Raji (cell line): Measurements from ENCODE around the gene CASP4.

Experiments
- POLR2A ChIP-seq: IDR thresholded peaks from 2 replicates; pipeline ENCODE4 v1.6.1; 2011; ENCODE audit warnings: low read depth, low read length, control low read depth; ENCODE audit not compliant: insufficient read depth

The CASP4 gene

DNA sequence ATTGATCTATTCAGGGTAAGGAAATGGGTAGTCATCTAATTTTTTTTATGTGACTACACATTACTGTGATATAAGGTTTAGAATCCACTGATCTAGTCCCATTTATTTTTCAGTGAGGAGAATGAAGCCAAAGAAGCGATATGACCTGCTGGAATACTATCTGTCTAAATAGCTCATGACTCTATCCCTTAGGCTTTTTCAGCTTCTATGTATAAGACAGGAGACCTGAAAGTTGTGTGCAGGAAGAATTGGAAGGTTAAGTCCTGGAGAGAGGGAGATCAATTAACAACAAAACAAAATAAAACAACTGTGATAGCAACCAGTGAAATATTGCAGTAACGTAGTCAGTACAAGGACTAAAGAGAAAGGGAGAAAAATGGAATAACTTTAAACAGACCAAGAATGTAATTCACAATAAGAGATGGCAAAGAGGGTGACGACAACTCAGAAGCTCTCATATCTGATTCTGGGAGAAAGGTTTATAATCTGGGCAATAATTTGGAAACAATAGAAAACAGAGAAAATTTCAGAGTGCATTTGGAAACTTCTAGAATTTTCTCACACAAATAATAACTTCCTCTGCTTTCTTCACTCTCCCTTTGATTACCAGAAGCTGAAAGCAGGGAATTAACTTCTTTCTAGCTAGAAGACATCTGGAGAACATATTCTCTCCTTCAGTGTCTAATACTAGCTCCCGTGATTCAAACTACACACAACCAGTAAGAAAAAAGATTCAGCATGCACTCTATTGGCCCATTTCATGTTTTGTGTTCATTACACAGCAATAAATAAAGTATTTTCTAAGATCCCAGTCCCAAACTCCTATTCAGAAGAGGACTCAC, 50.9 kb downstream of the CASP4 start:
- TF ChIP-seq POLR2A: no peak

DNA sequence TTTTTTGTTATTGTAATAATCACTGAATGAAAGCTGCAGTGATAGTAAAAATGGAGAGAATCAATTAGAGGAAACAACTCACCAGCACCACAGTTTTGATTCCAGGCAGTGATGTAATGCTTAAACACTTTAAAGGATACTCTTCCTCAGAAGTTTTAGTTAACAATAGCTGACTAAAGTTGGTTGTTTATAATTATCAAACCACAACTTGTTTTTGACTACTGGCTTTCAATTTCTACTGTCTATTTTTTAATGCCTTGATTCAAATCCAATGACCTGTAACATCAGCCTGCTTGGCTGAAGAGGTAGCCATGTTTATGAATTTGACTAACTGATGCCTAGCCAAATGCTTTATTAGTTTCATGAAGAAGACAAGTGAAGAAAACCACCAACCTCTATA, 51.9 kb downstream of the CASP4 start:
- no peak for TF ChIP-seq POLR2A

DNA sequence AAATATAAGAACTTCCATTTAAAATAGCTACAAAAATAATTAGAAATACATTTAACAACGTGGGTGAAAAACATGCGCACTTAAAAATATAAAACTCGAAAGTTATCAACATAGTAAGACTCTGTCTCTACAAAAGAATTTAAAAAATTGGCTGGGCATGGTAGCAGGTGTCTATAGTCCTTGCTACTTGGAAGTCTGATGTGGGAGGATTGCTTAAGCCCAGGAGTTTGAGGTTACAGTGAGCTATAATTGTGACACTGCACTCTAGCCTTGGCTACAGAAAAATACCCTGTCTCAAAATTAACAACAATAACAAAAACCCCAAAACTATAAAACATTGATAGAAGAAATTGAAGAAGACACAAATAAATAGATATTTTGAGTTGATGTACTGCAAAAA, 56.3 kb downstream of the CASP4 start:
- no peak for TF ChIP-seq POLR2A

DNA sequence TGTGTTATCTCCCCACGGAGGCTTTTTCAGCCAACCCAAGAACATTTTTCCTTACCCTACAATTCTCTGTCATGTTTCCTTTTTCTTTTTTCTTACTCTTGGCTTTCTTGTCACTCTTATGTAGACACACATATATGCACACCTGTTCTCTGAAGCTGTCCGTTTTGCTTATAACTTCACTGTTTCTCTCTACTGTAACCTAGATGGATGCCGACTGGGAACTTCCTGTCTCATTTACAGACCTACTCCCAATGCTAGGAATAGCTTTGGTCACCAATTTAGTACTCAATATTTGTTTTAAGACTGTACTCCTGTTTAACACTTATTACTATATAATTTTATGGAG, 60.2 kb downstream of the CASP4 start:
- TF ChIP-seq POLR2A: no peak

DNA sequence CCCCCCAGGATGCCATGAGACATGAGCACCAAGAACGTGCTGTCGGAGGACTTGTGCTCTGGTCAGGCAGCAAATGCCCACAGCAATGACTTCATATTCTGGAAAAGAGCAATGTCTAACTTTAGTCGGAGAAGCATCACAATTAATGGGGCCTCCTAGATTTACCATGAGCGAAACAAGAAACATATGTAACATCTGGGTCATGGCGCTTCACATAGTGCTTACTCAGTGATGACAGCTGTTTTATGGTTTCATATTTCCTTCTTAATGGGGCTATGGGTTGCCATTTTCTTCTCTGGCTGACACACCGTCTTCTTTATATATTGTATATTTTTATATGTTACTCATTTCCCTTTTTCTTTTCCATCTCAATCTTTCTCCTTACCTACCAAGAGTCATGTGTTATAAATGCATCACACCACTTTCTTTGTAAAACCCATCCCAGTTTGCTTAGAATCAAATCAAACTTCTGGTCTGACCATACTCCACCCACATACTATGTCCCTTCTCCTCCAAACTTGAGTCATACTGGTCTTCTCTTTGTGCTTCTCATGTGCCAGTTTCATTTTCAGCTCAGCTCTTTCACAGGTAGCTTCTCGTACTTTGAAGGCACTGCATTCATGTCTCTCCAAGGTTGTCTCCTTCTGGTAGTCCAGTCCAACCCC, 60.7 kb downstream of the CASP4 start:
- no peak for TF ChIP-seq POLR2A

DNA sequence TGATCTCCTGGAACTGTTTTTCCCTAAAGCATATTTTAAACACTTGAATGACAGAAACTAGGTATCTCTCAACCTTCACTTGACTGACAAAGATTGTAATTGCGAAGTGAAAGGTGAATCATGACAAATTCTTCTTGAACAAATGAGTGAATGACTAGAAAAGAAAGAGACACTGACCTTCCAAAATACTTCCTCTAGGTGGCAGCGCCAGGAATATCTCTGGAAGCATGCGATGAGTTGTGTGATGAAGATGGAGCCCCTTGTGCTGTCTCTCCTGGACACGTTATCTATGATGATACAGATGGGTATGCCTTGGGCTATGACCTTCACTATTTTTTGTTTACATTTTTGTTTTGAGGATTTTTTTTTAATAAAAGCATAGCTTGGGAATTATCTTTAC, 63.1 kb downstream of the CASP4 start:
- TF ChIP-seq POLR2A: no peak

DNA sequence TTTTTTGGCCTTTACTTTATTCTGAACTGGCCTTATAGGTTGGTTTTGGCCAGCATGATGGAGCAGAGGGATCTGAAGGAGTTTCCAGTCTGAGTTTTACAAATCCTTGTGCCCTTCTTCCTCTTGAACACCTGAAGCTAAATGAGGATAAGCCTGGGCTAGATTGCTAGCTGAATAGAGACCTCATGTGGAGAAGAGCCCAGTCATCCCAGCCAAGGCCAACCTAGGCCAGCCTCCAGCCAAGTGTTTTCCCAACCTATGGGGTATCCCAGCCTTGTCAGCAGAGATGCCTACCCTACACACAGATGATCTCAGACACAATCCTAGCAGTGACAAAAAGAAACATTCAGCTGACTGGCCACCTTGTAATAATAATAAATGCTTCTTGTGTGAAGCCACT, 69.1 kb downstream of the CASP4 start:
- TF ChIP-seq POLR2A: no peak

DNA sequence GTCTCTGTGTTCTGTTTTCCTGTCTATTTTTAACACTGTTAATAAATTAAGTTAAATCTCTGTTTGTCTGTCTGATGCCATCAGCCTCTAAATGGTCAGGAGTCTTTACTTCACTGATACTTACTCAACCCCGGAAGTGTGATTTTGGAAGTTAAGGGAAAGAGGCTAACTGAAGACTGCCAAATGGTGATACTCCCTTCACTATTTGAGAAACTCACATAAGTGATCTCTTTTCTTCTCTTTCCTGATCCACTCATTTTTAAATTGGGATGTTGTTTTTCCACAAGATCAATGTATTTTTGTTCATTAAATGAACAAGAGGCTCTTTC, 69.7 kb downstream of the CASP4 start:
- TF ChIP-seq POLR2A: no peak

DNA sequence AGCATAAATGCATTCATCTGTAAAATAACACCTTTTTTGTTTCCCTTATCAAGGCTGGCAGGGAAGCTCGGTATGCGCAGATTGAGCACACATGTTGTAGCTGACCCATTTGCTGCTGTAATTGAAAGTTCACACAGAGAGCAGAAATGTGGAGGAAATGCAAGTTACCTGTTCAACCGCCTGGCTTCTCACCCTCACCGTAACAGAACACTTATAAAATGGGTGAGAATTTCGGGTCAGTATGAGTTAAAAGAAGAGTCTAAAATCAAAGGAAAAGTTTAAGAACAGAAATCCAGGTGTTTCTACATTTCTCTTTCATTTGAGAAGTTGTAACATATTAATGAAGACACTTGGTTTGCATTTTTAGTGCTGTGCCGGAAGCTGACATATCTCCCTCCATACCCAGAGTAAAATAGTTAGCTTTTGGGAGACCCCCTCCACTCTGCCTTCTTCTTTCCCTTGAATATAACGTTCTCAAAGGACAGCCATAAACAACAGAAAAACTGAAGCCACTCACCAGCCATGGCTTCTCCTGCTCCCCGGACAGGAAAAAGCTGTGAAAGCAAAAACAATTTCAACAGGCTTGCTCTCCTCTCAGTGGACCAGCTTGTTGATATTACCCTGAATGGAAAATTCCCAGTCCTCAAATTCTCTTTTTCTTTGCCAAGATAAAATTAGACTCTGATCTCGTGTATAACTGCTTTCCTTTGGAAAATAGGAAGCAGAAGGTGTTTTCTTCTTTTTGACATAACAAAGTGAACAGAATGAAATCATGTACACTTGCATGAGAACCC, 70.3 kb downstream of the CASP4 start, which contains the start of gene CASP12:
Gene CASP12, minus strand, starts transcription at position 570 of the 794 bp plus-strand sequence.
- TF ChIP-seq POLR2A: no peak

DNA sequence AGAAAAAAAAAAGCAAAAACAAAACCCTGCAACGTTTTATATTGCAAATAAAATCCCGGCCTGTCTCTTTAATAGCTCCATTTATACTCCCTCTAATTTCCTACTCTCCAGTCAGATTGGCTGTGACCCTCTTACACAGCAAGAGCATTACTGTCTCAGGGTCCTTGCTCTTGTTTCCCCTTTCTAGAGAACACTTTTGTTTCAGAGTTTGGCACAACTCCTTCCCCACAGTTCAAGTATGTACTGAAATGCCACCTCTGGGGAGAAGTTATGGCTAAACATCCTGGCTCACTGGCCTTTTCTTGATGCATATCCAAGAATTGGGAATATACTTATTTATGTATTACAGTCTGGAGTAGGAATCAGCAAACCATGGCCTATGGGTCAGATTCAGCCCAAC, 72.7 kb downstream of the CASP4 start:
- TF ChIP-seq POLR2A: no peak

DNA sequence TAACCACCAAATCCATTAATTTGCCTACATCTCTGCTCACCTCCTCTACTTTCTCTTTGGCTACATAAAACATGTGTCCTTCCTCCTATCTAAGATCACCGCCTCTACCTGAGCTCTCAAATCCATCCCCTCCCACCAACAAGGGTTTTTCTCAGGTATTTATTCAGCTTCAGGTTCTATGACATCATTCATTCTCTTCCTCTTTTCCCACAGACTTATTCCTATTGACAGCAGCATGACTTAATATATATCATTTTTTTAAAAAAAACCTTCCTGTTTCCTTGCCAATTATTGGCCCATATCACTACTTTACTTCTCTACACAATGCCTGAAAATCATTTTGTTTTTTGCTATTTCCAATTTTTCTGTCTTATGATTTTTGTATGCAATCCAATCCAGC, 74.5 kb downstream of the CASP4 start:
- TF ChIP-seq POLR2A: no peak
